Cardiac fibroblast (primary cell): ENCODE measurements around the gene URB1.
A peak's percentile ranks its signal among the peaks of the same experiment; 100 is the strongest.
"Not testable (repeated sequence)": the region's sequence is repeated elsewhere in the genome, so short reads cannot be mapped to it uniquely, and the experiment has no call there.

Experiments
- DNase-seq, 2 donors: peaks; one replicate each; pipeline versions ENCODE4 v3.0.0 to v3.0.0-alpha.2; 2010; ENCODE audit warnings: low read depth in 2 of 2
- H3K4me3 ChIP-seq, 2 donors: replicated peaks in 1 of 2; 1 replicate in 1 of 2; 2 replicates in 1 of 2; pipeline ENCODE4 v1.5.1; 2011; ENCODE audit warnings: low read depth in 2 of 2, low read length in 2 of 2, mild to moderate bottlenecking in 2 of 2, moderate library complexity in 1 of 2
- TF ChIP-seq, protein P1 (sequence below): IDR thresholded peaks from one replicate; pipeline ENCODE4 v1.5.1; 2011; ENCODE audit warnings: low read depth, mild to moderate bottlenecking, low read length, inconsistent platforms

URB1 gene

GRCh38 chr21:32278518-32279376 lies 114.1 kb downstream of the URB1 start, which contains the start of gene MIS18A:
Gene MIS18A (minus strand): TSS chr21:32279049. CDS start chr21:32279014, 35 bp downstream.
- H3K4me3 ChIP-seq = peak within 1 kb of the TSS; percentile 88 to 99
- TF ChIP-seq, protein P1, sequence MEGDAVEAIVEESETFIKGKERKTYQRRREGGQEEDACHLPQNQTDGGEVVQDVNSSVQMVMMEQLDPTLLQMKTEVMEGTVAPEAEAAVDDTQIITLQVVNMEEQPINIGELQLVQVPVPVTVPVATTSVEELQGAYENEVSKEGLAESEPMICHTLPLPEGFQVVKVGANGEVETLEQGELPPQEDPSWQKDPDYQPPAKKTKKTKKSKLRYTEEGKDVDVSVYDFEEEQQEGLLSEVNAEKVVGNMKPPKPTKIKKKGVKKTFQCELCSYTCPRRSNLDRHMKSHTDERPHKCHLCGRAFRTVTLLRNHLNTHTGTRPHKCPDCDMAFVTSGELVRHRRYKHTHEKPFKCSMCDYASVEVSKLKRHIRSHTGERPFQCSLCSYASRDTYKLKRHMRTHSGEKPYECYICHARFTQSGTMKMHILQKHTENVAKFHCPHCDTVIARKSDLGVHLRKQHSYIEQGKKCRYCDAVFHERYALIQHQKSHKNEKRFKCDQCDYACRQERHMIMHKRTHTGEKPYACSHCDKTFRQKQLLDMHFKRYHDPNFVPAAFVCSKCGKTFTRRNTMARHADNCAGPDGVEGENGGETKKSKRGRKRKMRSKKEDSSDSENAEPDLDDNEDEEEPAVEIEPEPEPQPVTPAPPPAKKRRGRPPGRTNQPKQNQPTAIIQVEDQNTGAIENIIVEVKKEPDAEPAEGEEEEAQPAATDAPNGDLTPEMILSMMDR = no peak
- peak; percentile 96 to 99 for DNase-seq

DNA sequence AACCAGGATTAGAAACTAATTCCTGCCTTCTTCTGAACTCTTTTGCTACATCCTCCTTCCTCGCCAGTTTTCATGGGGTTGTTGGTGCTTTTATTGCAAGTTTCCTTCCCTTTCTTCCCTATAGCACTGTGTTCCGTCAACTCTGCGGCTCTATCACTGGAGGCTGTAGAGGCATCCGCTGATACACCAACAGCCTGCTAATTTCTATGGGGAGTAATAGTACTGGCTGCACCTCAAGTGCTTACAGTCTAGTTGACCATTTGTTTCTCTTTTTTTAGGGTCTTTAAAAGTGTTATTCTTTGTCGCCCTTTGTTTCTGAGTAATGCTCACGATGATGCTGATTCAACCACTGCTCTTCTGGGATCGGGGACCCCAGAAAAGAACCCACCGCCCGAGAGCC lies 114.7 kb downstream of the URB1 start:
- H3K4me3 ChIP-seq = peak overlapping the region; percentile 88 to 99
- TF ChIP-seq, protein P1 = no peak
- DNase-seq = peak in 1 of 2 donors; percentile 13

DNA sequence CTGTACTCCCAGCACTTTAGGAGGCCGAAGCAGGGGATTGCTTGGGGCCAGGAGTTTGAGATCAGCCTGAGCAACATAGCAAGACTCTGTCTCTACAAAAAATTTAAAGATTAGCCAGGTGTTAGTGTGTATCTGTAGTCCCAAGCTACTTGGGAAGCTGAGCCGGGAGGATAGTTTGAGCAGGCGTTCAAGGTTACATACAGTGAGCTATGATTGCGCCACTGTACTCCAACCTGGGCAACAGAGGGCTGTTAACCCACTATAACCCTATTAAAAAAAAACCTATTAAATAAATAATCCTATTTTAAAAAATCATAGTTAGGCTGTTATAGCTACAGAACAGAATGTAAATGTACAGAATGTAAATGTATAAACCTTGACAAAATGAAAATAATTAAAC lies 116.1 kb downstream of the URB1 start:
- no peak overlapping the region for H3K4me3 ChIP-seq
- DNase-seq = no peak
- TF ChIP-seq, protein P1 = no peak

- no peak for DNase-seq
- TF ChIP-seq, protein P1 = no peak
- H3K4me3 ChIP-seq = no peak overlapping the region
Observed at GRCh38 chr21:32270748-32271147, 122.1 kb downstream of the URB1 start.

- not testable (repeated sequence) for DNase-seq, H3K4me3 ChIP-seq
Observed at GRCh38 chr21:32265321-32265720, 127.5 kb downstream of the URB1 start.

DNA sequence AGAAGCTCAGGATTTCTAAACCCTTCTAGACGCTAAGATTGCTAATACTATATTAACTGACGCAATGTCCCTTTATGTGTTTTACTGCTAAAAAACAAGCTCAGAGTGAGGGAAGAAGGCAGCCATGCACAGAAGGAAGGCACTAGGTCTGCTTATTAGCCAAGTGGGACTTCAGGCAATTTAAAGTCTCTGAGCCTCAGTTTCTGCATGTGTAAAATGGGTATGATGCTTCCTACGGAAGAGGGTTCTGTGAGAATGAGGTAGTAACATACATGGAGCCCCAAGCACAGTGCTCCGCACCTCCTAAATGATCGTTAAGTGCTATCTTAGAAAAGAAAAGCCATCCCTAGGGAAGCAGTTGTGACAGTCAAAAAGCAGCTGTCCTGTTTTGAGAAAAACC lies 130.9 kb downstream of the URB1 start:
- TF ChIP-seq, protein P1 = no peak

More for the DNA sequence above, 130.9 kb downstream of the URB1 start:
- no peak for DNase-seq
- no peak overlapping the region for H3K4me3 ChIP-seq
